ENCODE data around the gene IL16.

GRCh38 chr15:81303244-81304225 lies 106.9 kb downstream of the IL16 start:
- TF ChIP-seq CTCF (conservative IDR thresholded peaks at IDR 0.05; ENCODE audit: low read length) (no peak), EZH2phosphoT487 (IDR thresholded peaks at IDR 0.05; ENCODE audit: borderline replicate concordance, low read depth, low read length) (no peak)

All from OCI-LY7 (cell line).